HG02678 (cell line): ENCODE results near the gene SMR3A.
A peak's percentile ranks its signal among the peaks of the same experiment; 100 is the strongest.

Experiments
- ATAC-seq: cut with Tn5 transposase; IDR thresholded peaks from one replicate; pipeline ENCODE4 v1.9.1; 2021; ENCODE audit warnings: mild to moderate bottlenecking, moderate library complexity; ENCODE audit not compliant: unreplicated experiment

The SMR3A gene

GRCh38 chr4:70360460-70360859 lies at the start of gene SMR3A:
Gene SMR3A (plus strand): TSS chr4:70360760. CDS start chr4:70362116, 1,356 bp downstream.
- no peak for ATAC-seq

GRCh38 chr4:70313736-70314135 lies 46.8 kb upstream of the SMR3A start:
- ATAC-seq: no peak

- ATAC-seq: peak; percentile 49
Measured at GRCh38 chr4:70315928-70316327, 44.6 kb upstream of the SMR3A start.

GRCh38 chr4:70326052-70326451 lies 34.5 kb upstream of the SMR3A start:
- ATAC-seq: no peak

- ATAC-seq: no peak
Measured at GRCh38 chr4:70334681-70335080, 25.9 kb upstream of the SMR3A start, which contains the start of gene CABS1. Gene CABS1 (plus strand): TSS chr4:70334981. CDS start chr4:70335040, 59 bp downstream.

GRCh38 chr4:70336043-70336442 lies 24.5 kb upstream of the SMR3A start:
- no peak for ATAC-seq

- ATAC-seq: no peak
Measured at GRCh38 chr4:70337886-70338420, 22.6 kb upstream of the SMR3A start.

- ATAC-seq: no peak
Measured at GRCh38 chr4:70356185-70356584, 4.4 kb upstream of the SMR3A start.

- ATAC-seq: no peak
Measured at GRCh38 chr4:70359115-70359661, 1.4 kb upstream of the SMR3A start.

GRCh38 chr4:70364002-70364401 lies 3.4 kb downstream of the SMR3A start:
- ATAC-seq: no peak

GRCh38 chr4:70365479-70365878 lies 4.9 kb downstream of the SMR3A start:
- ATAC-seq: no peak

GRCh38 chr4:70367813-70368212 lies 7.3 kb downstream of the SMR3A start:
- ATAC-seq: no peak

GRCh38 chr4:70371987-70372386 lies 11.4 kb downstream of the SMR3A start:
- no peak for ATAC-seq

- no peak for ATAC-seq
Measured at GRCh38 chr4:70372760-70373159, 12.2 kb downstream of the SMR3A start.

- no peak for ATAC-seq
Measured at GRCh38 chr4:70380578-70380977, 20.0 kb downstream of the SMR3A start.

GRCh38 chr4:70382691-70383181 lies 22.2 kb downstream of the SMR3A start, which contains the start of gene SMR3B:
Gene SMR3B (plus strand): TSS chr4:70383131. CDS start chr4:70384511, 1,380 bp downstream.
- ATAC-seq: no peak

- peak; percentile 65 for ATAC-seq
Measured at GRCh38 chr4:70392057-70392776, 31.7 kb downstream of the SMR3A start.

GRCh38 chr4:70397580-70397979 lies 37.0 kb downstream of the SMR3A start, which contains the start of gene OPRPN:
Gene OPRPN (plus strand): TSS chr4:70397940. CDS start chr4:70399286, 1,346 bp downstream.
- ATAC-seq: no peak

GRCh38 chr4:70399319-70399718 lies 38.8 kb downstream of the SMR3A start:
- ATAC-seq: peak; percentile 40

- ATAC-seq: no peak
Measured at GRCh38 chr4:70402762-70403161, 42.2 kb downstream of the SMR3A start.

GRCh38 chr4:70405765-70406164 lies 45.2 kb downstream of the SMR3A start:
- no peak for ATAC-seq
